DND-41 (cell line): ENCODE data around the gene TMEM184A.

Source experiments
- EZH2 ChIP-seq: IDR thresholded peaks from 3 replicates; pipeline ENCODE4 v1.6.1; 2012; ENCODE audit warnings: borderline replicate concordance, low read depth, mild to moderate bottlenecking, moderate library complexity, low read length, inconsistent platforms; ENCODE audit not compliant: severe bottlenecking
- TF ChIP-seq, protein P1 (sequence below): IDR thresholded peaks from 2 replicates; pipeline ENCODE4 v1.5.1; 2012; ENCODE audit warnings: borderline replicate concordance, low read length, moderate library complexity, mild to moderate bottlenecking; ENCODE audit not compliant: poor library complexity, severe bottlenecking; ENCODE audit errors: extremely low read depth

DNA sequence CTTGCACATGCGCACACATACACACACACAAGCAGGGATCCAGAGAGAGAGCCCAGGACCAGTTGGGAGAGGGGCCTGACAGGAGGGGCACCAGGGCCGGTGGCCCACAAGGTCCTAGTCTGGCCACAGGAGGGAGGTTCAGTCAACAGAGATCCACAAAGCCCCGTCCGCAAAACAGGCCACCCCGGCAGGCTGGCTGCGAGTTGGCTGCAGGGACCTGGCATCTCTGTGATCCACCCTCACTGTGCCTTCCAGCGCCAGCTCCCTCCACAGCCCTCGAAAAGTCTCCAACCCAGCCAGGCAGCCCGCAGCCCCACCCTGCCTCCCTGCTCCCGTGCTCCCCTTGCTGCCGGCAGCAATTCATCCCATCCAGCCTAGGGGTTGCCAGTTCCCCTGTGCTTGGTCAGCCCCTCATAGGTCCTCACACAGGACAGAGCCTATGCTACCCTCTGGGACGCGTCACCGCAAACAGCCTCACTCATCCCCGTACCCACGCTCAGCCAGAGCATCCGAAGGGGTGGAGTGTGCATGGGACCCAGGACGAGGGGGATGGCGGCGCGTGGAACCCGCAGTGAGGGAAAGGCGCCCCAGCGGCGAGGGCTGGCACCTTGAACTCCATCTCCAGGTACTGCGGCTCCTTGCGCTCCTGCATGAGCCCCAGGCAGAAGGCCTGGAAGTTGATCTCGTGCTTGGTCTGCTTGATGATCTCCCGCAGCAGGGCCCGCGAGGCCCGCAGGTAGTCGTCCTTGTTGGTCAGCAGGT lies 59.3 kb downstream of the TMEM184A start:
- TF ChIP-seq, protein P1, sequence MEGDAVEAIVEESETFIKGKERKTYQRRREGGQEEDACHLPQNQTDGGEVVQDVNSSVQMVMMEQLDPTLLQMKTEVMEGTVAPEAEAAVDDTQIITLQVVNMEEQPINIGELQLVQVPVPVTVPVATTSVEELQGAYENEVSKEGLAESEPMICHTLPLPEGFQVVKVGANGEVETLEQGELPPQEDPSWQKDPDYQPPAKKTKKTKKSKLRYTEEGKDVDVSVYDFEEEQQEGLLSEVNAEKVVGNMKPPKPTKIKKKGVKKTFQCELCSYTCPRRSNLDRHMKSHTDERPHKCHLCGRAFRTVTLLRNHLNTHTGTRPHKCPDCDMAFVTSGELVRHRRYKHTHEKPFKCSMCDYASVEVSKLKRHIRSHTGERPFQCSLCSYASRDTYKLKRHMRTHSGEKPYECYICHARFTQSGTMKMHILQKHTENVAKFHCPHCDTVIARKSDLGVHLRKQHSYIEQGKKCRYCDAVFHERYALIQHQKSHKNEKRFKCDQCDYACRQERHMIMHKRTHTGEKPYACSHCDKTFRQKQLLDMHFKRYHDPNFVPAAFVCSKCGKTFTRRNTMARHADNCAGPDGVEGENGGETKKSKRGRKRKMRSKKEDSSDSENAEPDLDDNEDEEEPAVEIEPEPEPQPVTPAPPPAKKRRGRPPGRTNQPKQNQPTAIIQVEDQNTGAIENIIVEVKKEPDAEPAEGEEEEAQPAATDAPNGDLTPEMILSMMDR, result no peak
- no peak for TF ChIP-seq EZH2
